ENCODE measurements around the gene OR6B2.
A peak's percentile ranks its signal among the peaks of the same experiment; 100 is the strongest.
"Not testable (repeated sequence)": the region's sequence is repeated elsewhere in the genome, so short reads cannot be mapped to it uniquely, and the experiment has no call there.

OR6B2 gene

DNA sequence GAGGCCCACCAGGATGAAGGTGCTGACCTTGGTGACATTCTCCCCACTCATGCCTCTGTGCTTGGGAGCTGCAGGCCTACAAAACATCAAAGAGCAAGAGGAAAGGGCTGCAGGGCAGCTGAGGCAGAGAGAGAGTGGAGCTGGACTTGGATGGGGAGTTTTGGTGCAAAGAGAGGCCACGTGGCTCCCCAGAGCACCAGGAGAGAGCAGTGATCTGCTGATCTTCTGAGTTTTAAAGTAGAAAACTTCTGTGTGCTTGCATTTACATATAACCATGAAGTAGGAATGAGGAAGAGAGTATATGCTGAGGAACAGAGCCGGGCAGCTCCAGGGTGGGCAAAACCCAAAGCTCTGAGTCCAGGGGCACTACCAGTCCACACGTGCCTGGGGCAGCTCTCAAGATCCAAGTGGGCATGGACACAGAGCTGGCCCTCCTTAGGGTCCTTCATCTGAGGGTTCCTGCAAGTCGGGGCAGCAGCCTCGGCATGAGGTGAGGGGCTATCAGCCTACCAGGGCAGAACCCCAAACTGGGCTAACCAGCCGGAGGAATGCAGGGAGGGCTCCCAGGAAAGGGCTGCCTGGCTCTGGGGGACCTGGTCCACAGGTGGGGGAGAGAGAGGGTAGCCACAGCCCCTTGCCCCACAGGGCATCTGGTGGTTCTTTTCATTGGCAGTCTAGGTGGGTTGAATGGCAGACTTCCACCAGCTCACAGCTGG lies at the start of gene OR6B2:
Gene OR6B2, minus strand, starts transcription at position 51 of the 716 bp plus-strand sequence. Its CDS starts 0 bp downstream, at position 51.
- DNase-seq, result no peak

DNA sequence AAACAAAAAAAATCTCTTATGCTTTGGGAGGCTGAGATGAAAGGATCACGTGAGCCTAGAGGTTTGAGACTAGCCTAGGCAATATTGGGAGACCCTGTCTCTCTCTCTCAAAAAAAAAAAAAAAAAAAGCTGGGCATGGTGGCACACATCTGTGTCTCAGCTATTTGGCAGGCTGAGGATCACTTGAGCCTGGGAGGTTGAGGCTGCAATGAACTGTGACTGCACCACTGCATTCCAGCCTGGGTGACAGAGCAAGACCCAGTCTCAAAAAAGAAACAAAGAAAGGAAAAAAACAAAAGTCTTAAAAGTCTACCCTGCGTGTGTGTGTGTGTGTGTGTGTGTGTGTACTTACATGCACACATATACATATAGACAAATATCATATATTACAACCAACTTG lies 48.4 kb upstream of the OR6B2 start:
- no peak for DNase-seq

DNA sequence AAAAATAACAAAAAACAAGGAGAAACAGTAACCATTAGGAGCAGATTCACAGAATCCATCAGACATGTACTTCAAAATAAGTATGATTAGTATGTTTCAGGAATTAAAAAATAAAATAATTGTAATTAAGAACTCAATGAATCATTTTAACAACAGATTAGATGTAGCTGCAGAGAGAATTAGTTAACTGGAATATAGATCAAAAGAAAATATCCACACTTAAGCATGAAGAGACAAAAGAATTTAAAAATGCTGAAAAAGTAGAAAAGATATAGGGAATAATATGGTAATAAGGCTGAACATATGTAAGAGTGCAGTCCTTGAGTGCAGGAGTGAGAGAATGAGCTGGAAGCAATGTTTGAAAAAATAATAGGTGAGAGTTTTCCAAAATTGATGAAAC lies 47.2 kb upstream of the OR6B2 start:
- no peak for DNase-seq

DNA sequence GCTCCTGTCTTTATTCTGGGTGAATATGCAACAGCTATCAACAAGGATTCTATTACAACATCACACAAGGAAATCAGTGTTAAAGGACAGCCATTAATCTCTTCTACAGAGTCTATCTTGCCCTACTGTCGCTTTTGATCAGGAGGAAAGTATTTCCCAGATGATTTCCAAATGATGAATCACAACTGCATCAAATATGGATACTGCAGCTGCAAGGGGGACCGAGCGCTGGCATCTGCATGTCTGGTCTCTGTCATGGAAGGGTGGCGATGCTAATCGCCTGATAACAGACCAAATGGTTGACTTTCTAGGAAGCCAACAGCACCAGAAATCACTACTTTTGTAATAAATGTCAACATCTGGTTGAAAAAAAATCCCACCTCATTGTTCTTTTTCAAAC lies 44.3 kb upstream of the OR6B2 start:
- no peak for DNase-seq

DNA sequence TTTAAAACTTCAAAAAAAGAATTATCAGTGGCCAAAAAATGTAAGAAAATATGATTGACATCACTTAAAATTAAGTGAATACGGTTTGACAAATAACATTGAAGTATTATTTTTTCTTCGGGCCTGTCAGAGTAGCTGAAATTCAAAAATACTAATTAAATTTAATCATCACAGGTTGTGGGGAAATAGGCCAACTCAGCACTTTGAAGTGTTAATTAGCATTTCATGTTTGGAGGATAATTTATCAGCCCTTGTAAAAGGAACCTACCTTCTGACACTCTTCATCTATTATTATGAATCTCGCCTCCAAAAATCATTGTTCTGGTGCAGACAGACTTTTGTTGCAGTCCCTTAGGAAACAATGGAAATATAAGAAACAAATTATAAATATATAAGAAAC lies 40.7 kb upstream of the OR6B2 start:
- DNase-seq, result no peak

DNA sequence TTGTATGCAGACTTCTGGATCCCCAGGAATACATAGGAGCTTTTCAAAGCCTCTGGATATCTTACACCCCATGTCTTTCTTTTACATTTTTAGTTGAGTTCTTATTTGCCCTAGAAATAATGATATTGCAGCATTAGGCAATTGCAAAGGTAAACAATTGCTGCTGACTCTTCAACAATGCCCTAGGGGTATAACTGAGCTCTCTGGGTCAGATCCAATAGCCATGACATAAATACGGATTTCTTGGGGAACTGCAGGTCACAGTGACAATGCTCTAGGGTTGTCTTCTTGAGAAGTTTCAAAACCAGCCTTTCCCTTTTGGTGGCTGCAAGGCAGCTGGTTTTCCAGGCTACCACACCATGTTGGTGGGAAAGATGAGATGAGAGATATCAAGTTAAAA lies 39.6 kb upstream of the OR6B2 start:
- DNase-seq, result no peak

DNA sequence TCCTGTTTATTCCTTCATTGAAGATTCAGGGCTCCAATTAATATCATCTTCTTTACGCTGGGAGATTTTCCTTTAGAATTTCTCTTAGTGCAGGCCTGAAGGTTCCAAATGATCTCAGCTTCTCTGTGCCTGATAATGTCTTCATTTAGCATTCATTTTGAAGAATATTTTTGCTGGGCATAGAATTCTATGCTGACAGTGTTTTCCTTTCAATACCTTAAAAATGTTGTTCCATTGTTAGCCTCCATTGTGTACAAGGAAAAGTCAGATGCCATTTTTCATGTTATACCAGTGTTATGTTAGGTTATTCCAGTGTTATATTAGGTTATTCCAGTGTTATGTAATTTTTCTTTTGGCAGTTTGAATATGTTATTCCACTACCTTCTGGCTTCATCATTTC lies 38.0 kb upstream of the OR6B2 start:
- no peak for DNase-seq

DNA sequence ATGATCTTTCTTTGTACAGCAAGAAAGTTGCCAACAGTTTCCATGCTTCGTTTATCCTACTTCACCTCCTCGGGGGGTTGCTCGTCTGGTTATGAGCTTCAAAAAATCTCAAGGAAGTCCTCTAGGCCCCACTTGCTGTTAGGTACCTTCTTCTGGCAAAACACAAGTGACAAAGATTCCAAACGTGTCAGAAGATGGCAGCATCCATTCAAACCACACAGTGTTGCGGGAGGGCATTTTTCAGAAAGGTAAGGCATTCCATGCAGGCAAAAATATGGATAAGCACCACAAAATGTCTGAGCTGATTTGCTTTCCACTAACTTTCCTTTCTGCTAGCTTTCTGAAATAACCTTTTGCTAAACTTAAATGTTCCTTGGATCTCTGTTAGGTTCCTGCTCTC lies 36.3 kb upstream of the OR6B2 start:
- DNase-seq, result no peak

DNA sequence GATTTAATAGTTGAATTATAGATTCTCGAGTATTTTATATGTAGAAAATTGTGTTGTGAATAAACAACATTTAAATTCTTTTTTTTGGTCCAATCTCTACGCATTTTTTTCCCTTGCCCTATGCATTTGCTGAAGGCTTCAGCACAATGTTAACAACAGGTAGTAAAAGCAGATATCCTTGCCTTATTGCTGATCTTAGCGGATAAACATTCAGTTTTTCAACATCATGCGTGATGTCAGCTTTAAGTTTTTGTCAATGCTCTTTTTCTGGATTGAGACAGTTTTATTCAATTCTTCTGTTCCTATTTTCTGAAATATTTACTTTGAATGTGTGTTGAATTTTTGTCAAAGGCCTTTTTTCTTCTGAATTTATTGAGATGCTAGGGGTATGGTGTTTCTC lies 34.7 kb upstream of the OR6B2 start:
- DNase-seq, result no peak

DNA sequence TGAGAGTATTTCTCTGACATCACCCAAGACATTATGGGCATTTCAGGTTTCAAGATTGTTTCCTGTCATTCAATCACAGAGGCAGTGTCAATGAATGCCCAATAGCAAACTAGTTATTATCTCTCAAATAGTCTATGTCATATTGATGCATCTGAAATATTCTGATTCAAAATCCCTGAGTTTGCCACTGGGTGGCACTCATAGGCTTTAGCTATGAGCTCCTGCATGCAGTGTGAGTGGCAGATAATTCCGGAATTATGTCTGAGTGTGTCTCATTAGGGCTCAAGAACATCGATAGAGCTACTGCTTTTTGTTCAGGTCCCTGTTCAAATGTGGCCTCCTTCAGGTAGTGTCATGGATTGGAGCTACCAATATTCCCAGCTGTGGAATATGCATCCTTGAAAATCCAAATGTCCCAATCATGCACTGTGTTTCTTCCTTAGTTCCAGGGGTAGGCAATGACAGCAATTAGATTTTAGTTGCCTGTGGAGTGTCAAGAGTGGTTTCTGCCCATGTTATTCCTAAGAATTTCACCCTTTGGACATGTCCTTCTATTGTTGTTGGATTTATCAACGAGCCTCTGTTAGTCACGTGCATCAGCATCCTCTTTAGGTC lies 30.9 kb upstream of the OR6B2 start:
- DNase-seq, result peak; percentile 24

DNA sequence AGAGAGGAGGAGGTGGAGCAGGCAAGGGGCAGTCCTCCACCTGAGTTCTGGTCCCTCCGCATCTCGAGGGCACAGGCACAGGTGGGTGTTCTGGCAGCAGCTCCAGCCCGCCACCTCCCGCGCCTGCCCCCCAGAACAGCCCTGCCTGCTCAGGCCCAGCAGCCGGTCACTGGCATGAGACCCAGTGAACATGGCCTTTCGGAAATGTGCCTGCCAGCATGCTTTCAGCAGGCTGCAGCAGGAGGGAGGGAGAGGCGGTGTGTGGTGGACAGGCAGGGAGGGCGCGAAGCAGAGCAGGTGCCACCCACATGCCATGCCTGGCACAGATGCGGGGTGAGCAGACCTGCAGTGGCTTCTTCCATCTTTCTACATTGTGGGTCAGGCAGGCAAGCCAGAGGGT lies 26.4 kb upstream of the OR6B2 start:
- no peak for DNase-seq

DNA sequence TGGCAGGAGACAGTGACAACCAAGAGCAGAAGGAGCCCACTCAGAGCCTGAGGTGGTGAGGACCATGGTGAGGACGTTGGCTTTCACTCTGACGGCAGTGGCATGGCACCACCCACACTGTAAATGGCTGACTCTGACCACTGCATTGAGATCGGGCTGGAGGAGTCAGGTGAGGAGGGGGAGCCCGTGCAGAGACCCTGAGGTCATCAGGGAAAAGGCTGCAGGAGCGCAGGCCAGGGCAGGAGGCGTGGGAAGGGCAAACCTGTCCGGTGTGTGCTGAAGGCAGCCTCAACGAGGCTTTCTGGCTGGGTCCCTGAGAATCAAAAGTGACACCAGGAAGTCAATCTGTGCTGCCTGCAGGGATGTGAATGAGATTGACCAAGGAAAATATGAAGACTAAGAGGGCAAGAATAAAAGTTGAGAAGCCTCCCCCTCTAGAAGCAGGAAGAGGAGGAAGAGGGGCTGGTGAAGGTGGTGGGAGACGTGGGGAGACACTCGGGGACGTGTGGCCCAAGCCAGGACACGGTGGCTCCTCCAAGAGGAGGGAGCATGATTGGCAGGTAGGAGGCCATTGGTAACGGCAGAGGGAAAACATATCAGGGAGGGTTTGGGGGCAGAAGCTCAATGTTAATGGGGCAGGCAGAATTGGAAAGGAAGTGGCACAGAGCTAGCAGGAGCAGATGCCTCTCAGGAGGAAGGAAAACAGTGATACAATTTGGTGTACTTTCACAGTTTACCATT lies 25.1 kb upstream of the OR6B2 start:
- DNase-seq, result no peak

DNA sequence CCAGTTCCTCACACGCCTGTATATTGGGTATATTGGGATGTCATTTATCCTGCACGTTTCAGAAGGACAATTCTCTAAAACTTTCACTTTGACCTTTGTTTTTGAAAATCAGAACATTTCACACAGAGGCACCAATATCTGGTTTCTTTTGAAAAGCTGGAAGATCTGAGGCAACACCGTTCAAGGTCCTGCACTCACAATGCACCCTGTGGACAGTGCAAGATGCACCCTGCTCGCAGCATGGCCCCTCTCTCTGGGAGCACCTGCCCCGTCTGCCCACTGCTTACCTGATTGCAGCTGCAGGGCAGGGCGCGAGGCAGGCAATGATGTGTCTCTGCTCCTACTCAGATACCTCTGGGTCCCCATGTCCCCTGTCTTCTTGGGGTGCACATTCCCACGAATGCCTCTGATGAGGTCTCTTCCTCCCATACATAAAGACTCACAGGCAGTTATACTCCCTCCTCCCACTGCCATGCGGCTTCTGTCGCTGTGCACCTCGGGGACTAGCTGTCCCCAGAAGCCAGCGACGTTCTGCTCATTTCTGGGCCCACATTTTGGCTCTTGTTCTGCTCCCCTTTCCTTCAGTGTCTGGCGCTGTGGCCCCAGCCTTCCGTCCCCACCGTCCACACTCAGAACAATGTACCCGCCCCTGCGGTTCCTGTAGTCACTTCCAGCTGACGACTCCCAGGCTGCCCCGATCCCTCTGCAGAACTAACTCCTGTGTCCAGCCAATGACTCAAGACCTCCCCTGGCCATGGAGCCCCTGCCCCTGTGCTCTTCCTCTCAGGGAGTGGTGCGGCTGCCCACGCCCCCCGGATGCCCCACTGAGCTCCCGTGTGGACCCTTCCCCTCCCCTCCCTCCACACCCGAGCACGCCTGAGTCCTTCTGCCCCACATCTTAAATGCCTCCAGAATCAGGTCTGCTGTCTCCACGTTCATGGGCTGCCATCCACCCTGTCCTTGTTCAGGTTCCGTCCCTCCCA lies 23.2 kb upstream of the OR6B2 start, which contains the start of gene OR6B3:
Gene OR6B3, minus strand, starts transcription at position 349 of the 983 bp plus-strand sequence.
- no peak for DNase-seq

DNA sequence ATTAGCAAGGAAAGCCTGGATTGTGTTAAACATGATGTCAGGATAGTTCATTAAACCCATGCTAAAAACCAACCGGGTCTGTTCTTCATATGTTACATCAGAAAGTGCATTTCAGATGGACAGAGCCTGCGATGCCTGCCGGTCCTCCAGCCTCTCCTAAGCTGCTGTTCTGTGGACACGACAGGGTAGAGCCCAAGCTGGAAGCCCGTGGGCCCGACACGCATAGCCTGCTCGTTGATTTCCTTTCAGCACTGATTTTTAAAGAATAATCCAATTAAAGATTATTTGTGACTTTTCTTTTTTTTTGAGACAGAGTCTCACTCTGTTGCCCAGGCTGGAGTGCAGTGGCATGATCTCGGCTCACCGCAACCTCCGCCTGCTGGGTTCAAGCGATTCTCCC lies 22.3 kb upstream of the OR6B2 start:
- DNase-seq, result no peak

DNA sequence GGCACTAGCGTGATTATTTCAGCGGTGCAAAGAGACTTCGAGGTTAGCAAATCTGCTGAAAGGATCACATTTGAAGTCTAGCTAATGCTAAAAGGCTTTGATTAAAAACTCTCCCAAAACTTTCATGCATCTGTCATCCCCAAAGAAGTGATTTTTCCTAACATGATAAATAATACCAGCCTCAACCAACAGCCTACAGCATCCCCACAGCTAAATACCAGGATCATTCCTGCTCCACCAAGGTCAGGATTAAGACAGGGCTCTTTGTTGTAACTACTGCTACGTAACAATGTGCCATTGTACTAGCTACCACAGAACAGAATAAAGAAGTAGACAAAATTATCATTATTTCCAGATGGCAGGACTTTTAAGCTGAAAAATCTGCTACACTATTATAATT lies 21.5 kb upstream of the OR6B2 start:
- no peak for DNase-seq

DNA sequence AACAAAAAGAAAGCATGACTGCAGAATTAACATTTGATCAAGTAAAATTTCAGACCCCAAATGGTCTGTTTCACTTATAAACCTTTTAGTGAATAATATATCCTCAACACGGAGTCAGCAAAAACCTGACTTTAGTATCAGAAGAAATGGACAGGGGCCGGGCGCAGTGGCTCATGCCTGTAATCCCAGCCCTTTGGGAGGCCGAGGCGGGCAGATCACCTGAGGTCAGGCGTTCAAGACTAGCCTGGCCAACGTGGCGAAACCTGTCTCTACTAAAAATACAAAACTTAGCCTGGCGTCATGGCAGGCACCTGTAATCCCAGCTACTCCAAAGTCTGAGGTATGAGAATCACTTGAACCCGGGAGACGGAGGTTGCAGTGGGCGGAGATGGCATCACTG lies 20.0 kb upstream of the OR6B2 start:
- no peak for DNase-seq

DNA sequence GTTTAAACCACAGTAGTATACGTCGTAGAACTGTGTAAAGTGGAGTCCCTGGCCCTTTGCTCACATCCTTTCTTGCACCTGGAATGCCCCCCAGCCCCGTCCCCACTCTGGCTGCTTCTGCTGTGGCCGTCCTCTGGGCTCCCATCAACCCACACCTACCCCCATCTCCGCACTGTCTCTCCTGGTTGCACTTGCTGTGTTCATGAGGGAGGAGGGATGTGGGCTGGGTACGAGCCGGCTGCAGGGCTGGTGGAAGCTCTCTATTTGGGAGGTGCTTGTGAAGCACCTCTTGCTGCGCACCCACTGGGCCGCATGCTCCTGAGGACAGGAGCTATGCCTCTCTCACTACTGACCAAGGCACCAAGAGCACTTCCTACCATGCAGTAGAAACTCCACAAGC lies 18.0 kb upstream of the OR6B2 start:
- no peak for DNase-seq

DNA sequence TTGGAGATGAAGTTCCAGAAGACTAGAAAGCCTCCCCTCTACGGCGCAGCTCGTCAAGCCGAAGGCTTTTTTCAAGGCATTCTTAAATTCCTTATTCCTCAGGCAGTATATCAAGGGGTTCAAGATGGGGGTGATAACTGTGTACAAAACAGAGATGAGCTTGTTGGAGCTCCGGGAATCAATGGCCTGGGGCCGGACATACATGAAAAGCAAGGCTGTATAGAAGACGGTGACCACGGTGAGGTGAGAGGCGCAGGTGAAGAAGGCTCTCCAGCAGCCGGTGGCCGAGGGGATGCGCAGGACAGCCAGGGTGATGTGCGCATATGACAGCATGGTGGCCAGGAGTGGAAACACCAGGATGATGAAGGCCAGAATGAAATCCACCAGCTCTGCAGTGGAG lies 14.9 kb upstream of the OR6B2 start:
- DNase-seq, result no peak

DNA sequence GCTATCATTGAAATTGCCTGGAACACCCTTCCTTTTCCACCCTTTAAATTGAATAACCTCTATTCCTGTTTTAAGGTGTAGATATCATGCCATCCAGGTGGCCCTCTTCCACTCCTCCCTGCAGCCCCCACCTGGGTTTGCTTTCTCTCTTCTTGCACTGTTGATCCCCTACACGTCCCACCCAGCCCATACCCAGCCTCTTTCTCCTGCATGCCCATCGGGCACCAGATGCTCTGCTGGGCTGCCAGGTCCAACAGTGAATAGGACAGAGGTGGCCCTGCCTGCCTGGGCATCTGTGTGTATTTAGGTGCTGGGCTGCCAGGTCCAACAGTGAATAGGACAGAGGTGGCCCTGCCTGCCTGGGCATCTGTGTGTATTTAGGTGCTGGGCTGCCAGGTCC lies 13.9 kb upstream of the OR6B2 start:
- not testable (repeated sequence) for DNase-seq

DNA sequence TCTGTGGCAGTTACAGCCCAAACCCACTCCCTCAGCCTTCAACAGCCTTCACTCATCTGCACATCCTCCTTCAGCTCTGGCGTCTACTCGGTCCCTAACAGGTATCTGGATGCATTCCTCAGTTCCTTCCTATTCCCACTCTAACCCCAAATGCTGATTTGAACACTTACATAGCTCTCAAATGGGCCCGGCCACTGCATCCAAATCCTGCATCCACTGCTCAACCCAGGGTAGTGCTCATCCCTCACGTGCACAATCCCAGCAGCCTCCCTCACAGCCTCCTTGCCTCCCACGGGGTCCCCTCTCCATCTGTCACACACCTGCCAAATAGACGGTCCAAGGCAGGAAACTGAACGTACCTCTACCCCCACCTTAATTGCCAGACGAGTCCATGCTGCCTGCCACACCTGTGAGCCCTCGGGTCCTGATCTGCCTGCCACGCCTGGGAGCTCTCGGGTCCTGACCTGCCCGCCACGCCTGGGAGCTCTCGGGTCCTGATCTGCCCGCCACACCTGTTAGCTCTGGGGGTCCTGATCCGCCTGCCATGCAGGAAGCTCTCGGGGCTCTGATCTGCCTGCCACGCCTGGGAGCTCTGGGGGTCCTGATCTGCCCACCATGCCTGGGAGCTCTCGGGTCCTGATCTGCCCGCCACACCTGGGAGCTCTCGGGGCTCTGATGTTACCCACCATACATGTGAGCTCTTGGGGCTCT lies 13.2 kb upstream of the OR6B2 start:
- no peak for DNase-seq

DNA sequence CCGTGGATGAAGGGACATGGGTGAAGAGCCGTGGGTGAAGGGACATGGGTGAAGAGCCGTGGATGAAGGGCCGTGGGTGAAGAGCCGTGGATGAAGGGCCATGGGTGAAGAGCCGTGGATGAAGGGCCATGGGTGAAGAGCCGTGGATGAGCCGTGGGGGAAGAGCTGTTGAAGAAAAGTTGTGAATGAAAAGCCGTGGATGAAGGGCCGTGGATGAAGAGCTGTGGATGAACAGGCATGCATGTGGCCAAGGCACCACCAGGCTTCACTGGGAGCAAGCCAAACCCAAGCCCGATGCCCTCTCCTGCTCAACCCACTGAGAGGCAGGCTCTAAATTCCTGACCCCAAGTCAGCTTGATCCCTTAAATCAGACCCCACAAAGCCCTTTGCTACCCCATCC lies 12.5 kb upstream of the OR6B2 start:
- DNase-seq, result no peak

DNA sequence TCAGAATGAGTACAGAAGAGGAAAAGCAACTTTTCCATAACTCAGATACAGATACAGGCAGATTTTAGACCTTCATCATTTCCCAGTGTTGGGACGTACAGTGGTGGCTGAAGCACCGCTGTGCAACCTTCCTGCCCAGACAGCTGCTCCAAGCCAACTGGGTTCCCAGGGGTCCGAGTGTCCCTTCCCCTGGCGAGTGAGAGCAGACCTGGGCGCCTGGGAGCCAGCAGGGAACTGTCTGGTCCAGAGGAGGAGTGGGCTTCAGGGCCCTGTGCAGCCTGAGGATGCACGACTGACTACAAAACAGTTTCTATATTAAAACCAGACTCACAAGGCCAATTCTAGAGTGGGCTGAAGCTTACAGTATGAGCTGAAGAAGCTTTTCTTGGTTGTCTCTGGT lies 11.1 kb upstream of the OR6B2 start:
- DNase-seq, result no peak
